Testis (tissue), 2 donors: ENCODE measurements around the gene EHBP1.

ENCODE experiments used
- POLR2A ChIP-seq: fragments of 450-650 bp; IDR thresholded peaks from one replicate; pipeline ENCODE4 v1.6.1; 2017; ENCODE audit warnings: antibody characterized with exemption, mild to moderate bottlenecking, moderate library complexity
- TF ChIP-seq, protein P1 (sequence below), 3 experiments: fragments of 450-650 bp in 2 of 3; fragments of 200-600 bp in 1 of 3; sonication (generic) in 1 of 3; IDR thresholded peaks; one replicate each; pipeline ENCODE4 v1.5.1; 2016 to 2019; ENCODE audit warnings: antibody characterized with exemption in 3 of 3, mild to moderate bottlenecking in 2 of 3, moderate library complexity in 1 of 3

GRCh38 chr2:62944362-62944761 lies 238.8 kb downstream of the EHBP1 start:
- TF ChIP-seq, protein P1, sequence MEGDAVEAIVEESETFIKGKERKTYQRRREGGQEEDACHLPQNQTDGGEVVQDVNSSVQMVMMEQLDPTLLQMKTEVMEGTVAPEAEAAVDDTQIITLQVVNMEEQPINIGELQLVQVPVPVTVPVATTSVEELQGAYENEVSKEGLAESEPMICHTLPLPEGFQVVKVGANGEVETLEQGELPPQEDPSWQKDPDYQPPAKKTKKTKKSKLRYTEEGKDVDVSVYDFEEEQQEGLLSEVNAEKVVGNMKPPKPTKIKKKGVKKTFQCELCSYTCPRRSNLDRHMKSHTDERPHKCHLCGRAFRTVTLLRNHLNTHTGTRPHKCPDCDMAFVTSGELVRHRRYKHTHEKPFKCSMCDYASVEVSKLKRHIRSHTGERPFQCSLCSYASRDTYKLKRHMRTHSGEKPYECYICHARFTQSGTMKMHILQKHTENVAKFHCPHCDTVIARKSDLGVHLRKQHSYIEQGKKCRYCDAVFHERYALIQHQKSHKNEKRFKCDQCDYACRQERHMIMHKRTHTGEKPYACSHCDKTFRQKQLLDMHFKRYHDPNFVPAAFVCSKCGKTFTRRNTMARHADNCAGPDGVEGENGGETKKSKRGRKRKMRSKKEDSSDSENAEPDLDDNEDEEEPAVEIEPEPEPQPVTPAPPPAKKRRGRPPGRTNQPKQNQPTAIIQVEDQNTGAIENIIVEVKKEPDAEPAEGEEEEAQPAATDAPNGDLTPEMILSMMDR (IDR thresholded peaks at IDR 0.05): no peak
- no peak for TF ChIP-seq POLR2A
